Upper lobe of left lung (tissue), 6 donors: Measurements from ENCODE around the gene OTULIN. TPM values are rescaled to one million over a fixed set of nuclear protein-coding genes. Genes with fewer than 3 reads are reported as not detected.

Source experiments
- ATAC-seq, 2 donors: fragments of 200-7000 bp; cut with Tn5 transposase; one replicate each; pipeline ENCODE4 v1.9.1; 2022; ENCODE audit warnings: mild to moderate bottlenecking in 2 of 2, moderate library complexity in 2 of 2; ENCODE audit not compliant: low FRiP score in 2 of 2
- DNase-seq, 2 donors: peaks; one replicate each; pipeline ENCODE4 v3.0.0-alpha.2; 2019 to 2020
- H3K27ac ChIP-seq, 4 donors: fragments of 200-600 bp; sonication (generic); one replicate each; pipeline ENCODE4 v1.5.1; 2016 to 2019
- H3K27me3 ChIP-seq, 4 donors: fragments of 200-600 bp; sonication (generic); one replicate each; pipeline ENCODE4 v1.5.1; 2017 to 2019
- H3K36me3 ChIP-seq, 4 donors: fragments of 200-600 bp; sonication (generic); one replicate each; pipeline ENCODE4 v1.5.1; 2016 to 2019
- H3K4me1 ChIP-seq, 4 donors: fragments of 200-600 bp; sonication (generic); one replicate each; pipeline ENCODE4 v1.5.1; 2018 to 2019
- H3K4me3 ChIP-seq, 4 donors: fragments of 200-600 bp; sonication (generic); one replicate each; pipeline ENCODE4 v1.5.1; 2017 to 2019; ENCODE audit warnings: mild to moderate bottlenecking in 2 of 4, moderate library complexity in 1 of 4
- H3K9me3 ChIP-seq, 4 donors: fragments of 200-600 bp; sonication (generic); one replicate each; pipeline ENCODE4 v1.5.1; 2018 to 2019
- CTCF ChIP-seq, 6 experiments: fragments of 450-650 bp in 4 of 6; fragments of 200-600 bp in 2 of 6; sonication (generic) in 2 of 6; IDR thresholded peaks; one replicate each; pipeline ENCODE4 v1.5.1; 2016 to 2019; ENCODE audit warnings: antibody characterized with exemption in 6 of 6
- EP300 ChIP-seq, 4 donors: sonication (generic); formaldehyde crosslinking; IDR thresholded peaks; one replicate each; pipeline ENCODE4 v1.5.1; 2017; ENCODE audit warnings: antibody characterized with exemption in 4 of 4, control low read depth in 2 of 4
- POLR2A ChIP-seq, 4 donors: fragments of 450-650 bp; IDR thresholded peaks; one replicate each; pipeline ENCODE4 v1.5.1; 2016 to 2017; ENCODE audit warnings: antibody characterized with exemption in 4 of 4, mild to moderate bottlenecking in 2 of 4
- POLR2AphosphoS5 ChIP-seq, 2 donors: sonication (generic); formaldehyde crosslinking; IDR thresholded peaks; one replicate each; pipeline ENCODE4 v1.5.1; 2017; ENCODE audit warnings: antibody characterized with exemption in 2 of 2
- WGBS, 2 donors: methylation state at CpG; one replicate each; pipeline ENCODE4 v1.1.5; 2017 to 2018; 5-methylcytosine and 5-hydroxymethylcytosine counted together
- total RNA-seq, 6 donors: library from RNA; depleted of rRNA in 4 of 6; stranded (reverse); fragments of >200 nt in 4 of 6; gene quantifications; one replicate each; pipeline versions ENCODE4 v1.1.0 to v1.2.1, GENCODE V29; 2016 to 2021
- donor health status: DM: no; HTN: no; CAD: no; lungs with moderate emphysema.
- donor health status: DM: no; HTN: yes; CAD: no; lungs with severe emphysema.

Gene OTULIN
- total RNA-seq, 6 donors from 2014 or later = 31.0 to 81.1 (median 38.3) TPM

GRCh38 chr5:14669975-14670374, 5.5 kb downstream of the OTULIN start:
- Histone ChIP-seq H3K27ac (no peak overlapping the region), H3K4me1 (peaks cover 54 to 64% (median 56%) of the 10 kb centered on the region in 4 donors), H3K9me3 (no peaks in the 10 kb centered on the region), H3K27me3 (no peaks in the 10 kb centered on the region), H3K4me3 (no peak overlapping the region), H3K36me3 (peaks cover 0 to 4% (median 0%) of the 10 kb centered on the region in 4 donors)
- no peak for DNase-seq
- no peak for TF ChIP-seq CTCF (IDR thresholded peaks at IDR 0.05)
- TF ChIP-seq POLR2AphosphoS5 (IDR thresholded peaks at IDR 0.05) = no peak
- TF ChIP-seq EP300 (IDR thresholded peaks at IDR 0.05) = no peak
- TF ChIP-seq POLR2A (IDR thresholded peaks at IDR 0.05) = no peak
- 55 to 59% methylated on average over 1 of the region's 1 CpG for WGBS, 2 donors
- no peak for ATAC-seq

DNA sequence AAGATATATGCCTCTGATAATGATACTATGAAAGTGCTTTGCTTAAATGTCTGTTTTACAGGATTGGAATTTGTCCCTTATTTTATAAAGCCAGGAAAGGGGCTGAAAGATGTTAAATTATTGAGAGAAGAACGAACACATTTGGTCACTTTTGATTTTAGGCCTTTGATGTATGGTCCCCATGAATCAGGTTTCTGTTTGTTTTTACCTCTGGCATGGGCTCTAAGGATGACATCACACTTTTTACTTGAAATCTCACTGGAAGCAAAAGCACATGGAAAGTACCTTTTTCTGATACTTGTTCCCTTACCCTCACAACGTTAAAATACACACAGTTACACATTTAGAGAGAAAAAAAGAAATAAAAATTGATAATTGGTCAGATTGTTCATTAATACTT, 6.9 kb downstream of the OTULIN start:
- peaks cover 0 to 4% (median 0%) of the 10 kb centered on the region in 4 donors for H3K36me3 ChIP-seq
- H3K9me3 ChIP-seq = no peaks in the 10 kb centered on the region
- peak overlapping the region in 2 of 4 donors; percentile 1 to 17 for H3K27ac ChIP-seq
- H3K27me3 ChIP-seq = no peaks in the 10 kb centered on the region
- 22 to 33% methylated on average over 2 of the region's 2 CpGs for WGBS, 2 donors
- DNase-seq (no peak), ATAC-seq (no peak)
- H3K4me1 ChIP-seq = peaks cover 50 to 66% (median 56%) of the 10 kb centered on the region in 4 donors
- H3K4me3 ChIP-seq = no peak overlapping the region
- TF ChIP-seq CTCF (IDR thresholded peaks at IDR 0.05) (no peak), EP300 (IDR thresholded peaks at IDR 0.05) (no peak)

GRCh38 chr5:14672082-14672481, 7.6 kb downstream of the OTULIN start:
- ATAC-seq = peak; percentile 49 to 67
- 43 to 68% methylated on average over 4 of the region's 4 CpGs for WGBS, 2 donors
- Histone ChIP-seq H3K9me3 (no peaks in the 10 kb centered on the region), H3K27me3 (no peaks in the 10 kb centered on the region), H3K27ac (peak overlapping the region in 1 of 4 donors; percentile 9), H3K4me3 (no peak overlapping the region), H3K36me3 (peaks cover 0 to 4% (median 0%) of the 10 kb centered on the region in 4 donors), H3K4me1 (peaks cover 47 to 66% (median 54%) of the 10 kb centered on the region in 4 donors)
- no peak for TF ChIP-seq CTCF (IDR thresholded peaks at IDR 0.05)
- no peak for TF ChIP-seq POLR2A (IDR thresholded peaks at IDR 0.05)
- no peak for TF ChIP-seq EP300 (IDR thresholded peaks at IDR 0.05)
- TF ChIP-seq POLR2AphosphoS5 (IDR thresholded peaks at IDR 0.05) = no peak
- DNase-seq = peak in 1 of 2 donors; percentile 27

GRCh38 chr5:14672484-14673394, 8.2 kb downstream of the OTULIN start:
- Histone ChIP-seq H3K27ac (no peak overlapping the region), H3K4me1 (peaks cover 41 to 61% (median 51%) of the 10 kb centered on the region in 4 donors), H3K9me3 (no peaks in the 10 kb centered on the region), H3K36me3 (peaks cover 0 to 4% (median 0%) of the 10 kb centered on the region in 4 donors), H3K27me3 (no peaks in the 10 kb centered on the region), H3K4me3 (no peak overlapping the region)
- DNase-seq = no peak
- TF ChIP-seq CTCF (IDR thresholded peaks at IDR 0.05) (no peak), EP300 (IDR thresholded peaks at IDR 0.05) (no peak), POLR2A (IDR thresholded peaks at IDR 0.05) (no peak), POLR2AphosphoS5 (IDR thresholded peaks at IDR 0.05) (no peak)
- ATAC-seq = no peak
- WGBS, 2 donors = 82% methylated on average over 9 of the region's 9 CpGs
